GM18868 (cell line): Measurements from ENCODE around the gene AGBL4.

Source experiments
- ATAC-seq: cut with Tn5 transposase; IDR thresholded peaks from one replicate; pipeline ENCODE4 v1.9.1; 2021; ENCODE audit warnings: mild to moderate bottlenecking, moderate library complexity; ENCODE audit not compliant: unreplicated experiment

Gene AGBL4

GRCh38 chr1:48741380-48741779 lies 1282.4 kb downstream of the AGBL4 start:
- no peak for ATAC-seq

GRCh38 chr1:48740621-48741020 lies 1283.1 kb downstream of the AGBL4 start:
- no peak for ATAC-seq

GRCh38 chr1:48739091-48739490 lies 1284.7 kb downstream of the AGBL4 start:
- no peak for ATAC-seq

GRCh38 chr1:48738356-48738755 lies 1285.4 kb downstream of the AGBL4 start:
- ATAC-seq: no peak

- no peak for ATAC-seq
These were observed 1288.0 kb downstream of the AGBL4 start for GRCh38 chr1:48735796-48736195.

GRCh38 chr1:48730164-48730910 lies 1293.4 kb downstream of the AGBL4 start:
- ATAC-seq: peak; percentile 72

GRCh38 chr1:48728584-48728983 lies 1295.2 kb downstream of the AGBL4 start:
- ATAC-seq: no peak

GRCh38 chr1:48726557-48727215 lies 1297.1 kb downstream of the AGBL4 start:
- no peak for ATAC-seq

GRCh38 chr1:48726139-48726538 lies 1297.6 kb downstream of the AGBL4 start:
- no peak for ATAC-seq

- no peak for ATAC-seq
These were observed 1298.3 kb downstream of the AGBL4 start for GRCh38 chr1:48725341-48726046.

GRCh38 chr1:48720929-48721328 lies 1302.8 kb downstream of the AGBL4 start:
- no peak for ATAC-seq

GRCh38 chr1:48718705-48719104 lies 1305.0 kb downstream of the AGBL4 start:
- ATAC-seq: no peak

GRCh38 chr1:48718116-48718630 lies 1305.6 kb downstream of the AGBL4 start:
- ATAC-seq: no peak

GRCh38 chr1:48717082-48717481 lies 1306.7 kb downstream of the AGBL4 start:
- no peak for ATAC-seq

GRCh38 chr1:48715921-48716320 lies 1307.8 kb downstream of the AGBL4 start:
- no peak for ATAC-seq

- no peak for ATAC-seq
These were observed 1312.8 kb downstream of the AGBL4 start for GRCh38 chr1:48710915-48711314.

- ATAC-seq: no peak
These were observed 1313.4 kb downstream of the AGBL4 start for GRCh38 chr1:48710318-48710717.

- no peak for ATAC-seq
These were observed 1319.0 kb downstream of the AGBL4 start for GRCh38 chr1:48704736-48705135.

GRCh38 chr1:48701445-48701844 lies 1322.3 kb downstream of the AGBL4 start:
- ATAC-seq: no peak

GRCh38 chr1:48697066-48697707 lies 1326.6 kb downstream of the AGBL4 start:
- ATAC-seq: peak; percentile 78

GRCh38 chr1:48695161-48695560 lies 1328.6 kb downstream of the AGBL4 start:
- no peak for ATAC-seq
